Measurements from ENCODE around the gene LHFPL3.

- TF ChIP-seq CTCF (IDR thresholded peaks at IDR 0.05; ENCODE audit: poor library complexity, severe bottlenecking) (no peak), POLR2AphosphoS5 (IDR thresholded peaks at IDR 0.05) (no peak), EZH2 (IDR thresholded peaks at IDR 0.05; ENCODE audit: borderline replicate concordance, insufficient read depth, low read length, poor library complexity, severe bottlenecking) (no peak), REST (IDR thresholded peaks at IDR 0.05; ENCODE audit: borderline replicate concordance) (no peak), EP300 (conservative IDR thresholded peaks at IDR 0.05; ENCODE audit: poor library complexity, severe bottlenecking) (no peak), SMC3 (conservative IDR thresholded peaks at IDR 0.05; ENCODE audit: poor library complexity) (no peak), TAF1 (IDR thresholded peaks at IDR 0.05; ENCODE audit: low read depth) (no peak), RAD21 (conservative IDR thresholded peaks at IDR 0.05) (no peak)
Observed at GRCh38 chr7:104929921-104930320, 601.5 kb downstream of the LHFPL3 start.
